Thoracic aorta (tissue), 2 donors: ENCODE measurements around the gene BLVRA. TPM values are rescaled to one million over a fixed set of nuclear protein-coding genes. Genes with fewer than 3 reads are reported as not detected.
"Not testable (repeated sequence)": the region's sequence is repeated elsewhere in the genome, so short reads cannot be mapped to it uniquely, and the experiment has no call there.

Source experiments
- ATAC-seq: fragments of 150-250 bp; one replicate; pipeline ENCODE4 v1.8.0; 2017; ENCODE audit warnings: low read depth; ENCODE audit not compliant: insufficient number of reproducible peaks, low FRiP score
- DNase-seq: peaks from one replicate; pipeline ENCODE4 v3.0.0-alpha.2; 2020; ENCODE audit warnings: low spot score
- H3K27ac ChIP-seq, 2 donors: fragments of 200-600 bp; sonication (generic); 1 replicate in 1 of 2; 2 replicates in 1 of 2; pipeline ENCODE4 v1.5.1; 2016; ENCODE audit warnings: mild to moderate bottlenecking in 2 of 2, moderate library complexity in 2 of 2
- H3K27me3 ChIP-seq: fragments of 200-600 bp; sonication (generic); replicated peaks from 2 replicates; pipeline ENCODE4 v1.6.0; 2016; ENCODE audit warnings: mild to moderate bottlenecking; ENCODE audit not compliant: insufficient read depth
- H3K36me3 ChIP-seq: fragments of 200-600 bp; sonication (generic); one replicate; pipeline ENCODE4 v1.5.1; 2016
- H3K4me1 ChIP-seq, 2 donors: fragments of 200-600 bp; sonication (generic); 1 replicate in 1 of 2; 2 replicates in 1 of 2; pipeline versions ENCODE4 v1.5.1 to v1.6.0; 2016; ENCODE audit warnings: low read depth in 2 of 2, mild to moderate bottlenecking in 1 of 2; ENCODE audit not compliant: control insufficient read depth in 1 of 2
- H3K4me3 ChIP-seq: fragments of 200-600 bp; sonication (generic); 2 replicates; pipeline ENCODE4 v1.5.1; 2016; ENCODE audit warnings: mild to moderate bottlenecking
- H3K9me3 ChIP-seq: fragments of 200-600 bp; sonication (generic); 2 replicates; pipeline ENCODE4 v1.5.1; 2016
- total RNA-seq, 2 donors: library from RNA; depleted of rRNA; stranded (reverse); fragments of >200 nt; gene quantifications; one replicate each; pipeline versions ENCODE4 v1.1.0 to v1.2.3, GENCODE V29; 2016
- TF ChIP-seq, protein P1 (sequence below): fragments of 200-600 bp; sonication (generic); IDR thresholded peaks from one replicate; pipeline ENCODE4 v1.5.1; 2019; ENCODE audit warnings: antibody characterized with exemption

The BLVRA gene
- total RNA-seq, 2 donors from 2014 or later, result 35.3 to 46.4 TPM

GRCh38 chr7:43771128-43771527 lies 12.6 kb downstream of the BLVRA start:
- H3K9me3 ChIP-seq, result no peaks in the 10 kb centered on the region
- H3K36me3 ChIP-seq, result peaks cover 6% of the 10 kb centered on the region
- H3K4me1 ChIP-seq, result no peaks in the 10 kb centered on the region
- H3K27ac ChIP-seq, result no peak overlapping the region
- H3K4me3 ChIP-seq, result no peak overlapping the region
- DNase-seq (no peak), ATAC-seq (no peak)
- H3K27me3 ChIP-seq, result no peaks in the 10 kb centered on the region
- TF ChIP-seq, protein P1, sequence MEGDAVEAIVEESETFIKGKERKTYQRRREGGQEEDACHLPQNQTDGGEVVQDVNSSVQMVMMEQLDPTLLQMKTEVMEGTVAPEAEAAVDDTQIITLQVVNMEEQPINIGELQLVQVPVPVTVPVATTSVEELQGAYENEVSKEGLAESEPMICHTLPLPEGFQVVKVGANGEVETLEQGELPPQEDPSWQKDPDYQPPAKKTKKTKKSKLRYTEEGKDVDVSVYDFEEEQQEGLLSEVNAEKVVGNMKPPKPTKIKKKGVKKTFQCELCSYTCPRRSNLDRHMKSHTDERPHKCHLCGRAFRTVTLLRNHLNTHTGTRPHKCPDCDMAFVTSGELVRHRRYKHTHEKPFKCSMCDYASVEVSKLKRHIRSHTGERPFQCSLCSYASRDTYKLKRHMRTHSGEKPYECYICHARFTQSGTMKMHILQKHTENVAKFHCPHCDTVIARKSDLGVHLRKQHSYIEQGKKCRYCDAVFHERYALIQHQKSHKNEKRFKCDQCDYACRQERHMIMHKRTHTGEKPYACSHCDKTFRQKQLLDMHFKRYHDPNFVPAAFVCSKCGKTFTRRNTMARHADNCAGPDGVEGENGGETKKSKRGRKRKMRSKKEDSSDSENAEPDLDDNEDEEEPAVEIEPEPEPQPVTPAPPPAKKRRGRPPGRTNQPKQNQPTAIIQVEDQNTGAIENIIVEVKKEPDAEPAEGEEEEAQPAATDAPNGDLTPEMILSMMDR, result no peak

DNA sequence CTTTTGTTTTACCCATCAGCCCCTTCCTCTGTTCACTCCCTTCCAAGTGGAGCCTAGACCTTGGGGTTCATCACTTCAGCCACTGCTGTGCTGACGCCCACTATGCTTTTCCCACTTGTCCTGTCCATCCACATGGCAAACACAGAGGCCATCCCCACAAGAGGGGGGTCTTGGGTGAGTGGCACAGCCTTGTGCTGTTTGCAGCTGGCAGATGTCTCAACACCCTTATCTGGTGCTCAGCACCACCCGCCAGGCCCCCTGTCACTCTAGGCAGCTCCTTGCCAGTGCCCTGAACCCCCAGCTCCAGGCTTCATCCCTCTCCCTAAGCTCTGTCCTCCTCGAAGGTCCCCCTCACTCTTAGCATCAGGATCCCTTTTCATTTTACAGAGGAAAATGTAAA lies 13.1 kb downstream of the BLVRA start:
- ATAC-seq (no peak), DNase-seq (no peak)
- no peak overlapping the region for H3K4me3 ChIP-seq

DNA sequence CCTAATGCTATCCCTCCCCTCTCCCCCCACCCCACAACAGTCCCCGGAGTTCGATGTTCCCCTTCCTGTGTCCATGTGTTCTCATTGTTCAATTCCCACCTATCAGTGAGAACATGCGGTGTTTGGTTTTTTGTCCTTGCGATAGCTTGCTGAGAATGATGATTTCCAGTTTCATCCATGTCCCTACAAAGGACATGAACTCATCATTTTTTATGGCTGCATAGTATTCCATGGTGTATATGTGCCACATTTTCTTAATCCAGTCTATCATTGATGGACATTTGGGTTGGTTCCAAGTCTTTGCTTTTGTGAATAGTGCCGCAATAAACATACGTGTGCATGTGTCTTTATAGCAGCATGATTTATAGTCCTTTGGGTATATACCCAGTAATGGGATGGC lies 14.8 kb downstream of the BLVRA start:
- H3K27ac ChIP-seq, H3K27me3 ChIP-seq: not testable (repeated sequence)

More for the DNA sequence above, 13.1 kb downstream of the BLVRA start:
- Histone ChIP-seq H3K9me3 (no peaks in the 10 kb centered on the region), H3K36me3 (peaks cover 6% of the 10 kb centered on the region), H3K4me1 (no peaks in the 10 kb centered on the region), H3K27me3 (no peaks in the 10 kb centered on the region), H3K27ac (no peak overlapping the region)
- TF ChIP-seq, protein P1, result no peak

GRCh38 chr7:43775255-43775654 lies 16.8 kb downstream of the BLVRA start:
- H3K27ac ChIP-seq, H3K27me3 ChIP-seq, H3K4me1 ChIP-seq, H3K36me3 ChIP-seq, DNase-seq, ATAC-seq, H3K9me3 ChIP-seq, H3K4me3 ChIP-seq: not testable (repeated sequence)

More for the DNA sequence above, 14.8 kb downstream of the BLVRA start:
- not testable (repeated sequence) for DNase-seq, H3K4me3 ChIP-seq, ATAC-seq, H3K9me3 ChIP-seq, H3K36me3 ChIP-seq, H3K4me1 ChIP-seq

- DNase-seq, ATAC-seq, H3K36me3 ChIP-seq, H3K4me3 ChIP-seq, H3K27me3 ChIP-seq, H3K27ac ChIP-seq, H3K4me1 ChIP-seq, H3K9me3 ChIP-seq: not testable (repeated sequence)
Observed at GRCh38 chr7:43778293-43779044, 20.0 kb downstream of the BLVRA start.

DNA sequence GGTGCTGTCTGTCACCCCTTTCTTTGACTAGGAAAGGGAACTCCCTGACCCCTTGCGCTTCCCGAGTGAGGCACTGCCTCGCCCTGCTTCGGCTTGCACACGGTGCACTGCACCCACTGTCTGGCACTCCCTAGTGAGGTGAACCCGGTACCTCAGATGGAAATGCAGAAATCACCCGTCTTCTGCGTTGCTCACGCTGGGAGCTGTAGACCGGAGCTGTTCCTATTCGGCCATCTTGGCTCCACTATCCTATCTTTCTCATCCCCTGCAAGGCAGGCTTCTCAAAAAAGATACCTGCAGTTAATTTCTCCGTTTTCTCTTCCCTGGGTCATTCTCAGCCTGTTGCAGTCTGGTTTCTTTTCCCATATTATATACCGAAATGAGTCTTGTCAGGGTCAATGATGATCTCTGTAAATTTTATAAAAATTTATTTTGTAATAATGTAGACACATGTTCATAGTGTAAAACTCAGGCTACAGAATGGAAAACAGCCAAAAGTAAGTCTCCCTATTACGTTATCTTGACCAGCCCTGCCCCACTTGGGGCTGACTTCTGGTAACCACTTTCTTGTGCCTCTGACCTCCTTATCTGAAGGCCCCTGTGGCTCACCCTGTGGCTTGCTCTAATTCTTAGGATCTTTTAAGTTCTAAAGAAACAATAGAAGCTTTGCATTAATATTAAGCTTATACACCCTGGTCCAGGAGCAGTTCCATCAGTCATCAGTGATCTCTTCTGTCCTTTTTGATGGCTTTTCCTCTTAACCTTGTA lies 20.7 kb downstream of the BLVRA start:
- Histone ChIP-seq H3K27me3 (no peaks in the 10 kb centered on the region), H3K36me3 (no peaks in the 10 kb centered on the region), H3K27ac (no peak overlapping the region), H3K4me3 (no peak overlapping the region), H3K9me3 (no peaks in the 10 kb centered on the region), H3K4me1 (no peaks in the 10 kb centered on the region)
- ATAC-seq (no peak), DNase-seq (no peak)
- TF ChIP-seq, protein P1, result no peak
